DND-41 (cell line): ENCODE measurements around the gene TRA2A.

Source experiments
- ATAC-seq: fragments of 200-7000 bp; cut with Tn5 transposase; 3 replicates; pipeline ENCODE4 v1.9.1; 2021; ENCODE audit warnings: low read depth; ENCODE audit not compliant: insufficient read depth
- DNase-seq: peaks from one replicate; pipeline ENCODE4 v3.0.0-alpha.2; 2020
- H2AFZ ChIP-seq: 2 replicates; pipeline ENCODE4 v1.6.0; 2012; ENCODE audit warnings: low read depth, low read length
- H3K27ac ChIP-seq: 2 replicates; pipeline ENCODE4 v1.5.1; 2012; ENCODE audit warnings: low read length, inconsistent platforms
- H3K27me3 ChIP-seq: fragments of 200-600 bp; sonication (generic); 2 replicates; pipeline ENCODE4 v1.6.0; 2012; ENCODE audit warnings: low read length, mild to moderate bottlenecking, inconsistent platforms; ENCODE audit not compliant: insufficient read depth, poor library complexity
- H3K36me3 ChIP-seq: 2 replicates; pipeline ENCODE4 v1.5.1; 2012; ENCODE audit warnings: low read length, inconsistent platforms; ENCODE audit not compliant: insufficient read depth
- H3K4me1 ChIP-seq: 2 replicates; pipeline ENCODE4 v1.5.1; 2012; ENCODE audit warnings: mild to moderate bottlenecking, low read length; ENCODE audit not compliant: insufficient read depth
- H3K4me2 ChIP-seq: 2 replicates; pipeline ENCODE4 v1.6.0; 2012; ENCODE audit warnings: mild to moderate bottlenecking, moderate library complexity, low read length, inconsistent platforms; ENCODE audit not compliant: insufficient read depth
- H3K4me3 ChIP-seq, 2 experiments: fragments of 200-600 bp in 1 of 2; shearing (Covaris generic) in 1 of 2; 2 replicates each; pipeline ENCODE4 v1.5.1; 2012 to 2016; ENCODE audit warnings: inconsistent platforms in 2 of 2, low read length in 2 of 2, mild to moderate bottlenecking in 2 of 2, low read depth in 1 of 2, moderate library complexity in 1 of 2
- H3K79me2 ChIP-seq: 2 replicates; pipeline ENCODE4 v1.6.0; 2012; ENCODE audit warnings: low read length, inconsistent platforms; ENCODE audit not compliant: insufficient read depth
- H3K9ac ChIP-seq: 2 replicates; pipeline ENCODE4 v1.6.0; 2012; ENCODE audit warnings: low read depth, mild to moderate bottlenecking, inconsistent platforms, low read length, moderate library complexity
- H3K9me3 ChIP-seq: 2 replicates; pipeline ENCODE4 v1.5.1; 2012; ENCODE audit warnings: low read length, moderate library complexity, mild to moderate bottlenecking, inconsistent platforms; ENCODE audit not compliant: insufficient read depth, severe bottlenecking
- H4K20me1 ChIP-seq: 2 replicates; pipeline ENCODE4 v1.6.0; 2012; ENCODE audit warnings: low read length; ENCODE audit not compliant: insufficient read depth
- EZH2 ChIP-seq: IDR thresholded peaks from 3 replicates; pipeline ENCODE4 v1.6.1; 2012; ENCODE audit warnings: borderline replicate concordance, low read depth, mild to moderate bottlenecking, moderate library complexity, low read length, inconsistent platforms; ENCODE audit not compliant: severe bottlenecking
- TF ChIP-seq, protein P1 (sequence below): IDR thresholded peaks from 2 replicates; pipeline ENCODE4 v1.5.1; 2012; ENCODE audit warnings: borderline replicate concordance, low read length, moderate library complexity, mild to moderate bottlenecking; ENCODE audit not compliant: poor library complexity, severe bottlenecking; ENCODE audit errors: extremely low read depth

Gene TRA2A

DNA sequence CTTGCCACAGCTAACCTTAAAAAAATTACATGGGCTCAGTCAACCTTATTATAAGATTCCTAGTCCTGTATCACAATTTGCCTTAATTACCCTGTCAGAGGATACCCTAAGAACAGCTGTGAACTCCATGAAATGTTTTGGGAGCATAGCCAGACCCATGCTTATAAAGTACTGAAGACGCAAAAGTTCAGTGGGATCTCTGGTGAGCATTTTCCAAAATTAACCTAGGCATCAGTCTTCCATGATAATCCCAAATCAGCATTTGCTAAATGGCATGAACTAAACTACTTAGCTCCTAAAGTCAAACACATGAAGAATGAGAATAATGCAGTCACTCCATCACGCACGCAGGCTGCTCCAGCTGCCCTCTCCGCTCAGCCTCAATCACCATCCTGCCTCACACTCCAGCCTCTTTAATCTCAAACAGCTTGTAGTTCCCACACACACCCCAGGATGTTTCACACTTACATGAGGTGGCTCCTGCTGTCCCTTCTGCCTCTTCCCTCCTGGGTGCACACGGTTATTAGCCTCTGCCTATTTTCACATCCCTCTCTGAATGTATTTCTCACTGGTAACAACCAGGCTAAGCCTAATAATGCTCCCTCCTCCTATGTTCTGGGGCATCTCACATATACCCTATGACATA lies 76.8 kb downstream of the TRA2A start:
- no peak overlapping the region for H2AFZ ChIP-seq
- peaks cover 8% of the 10 kb centered on the region for H3K27me3 ChIP-seq
- H3K9ac ChIP-seq, result no peak overlapping the region
- DNase-seq (no peak), ATAC-seq (no peak)
- no peak overlapping the region for H3K4me2 ChIP-seq
- no peaks in the 10 kb centered on the region for H3K36me3 ChIP-seq
- H4K20me1 ChIP-seq, result no peaks in the 10 kb centered on the region
- TF ChIP-seq, protein P1, sequence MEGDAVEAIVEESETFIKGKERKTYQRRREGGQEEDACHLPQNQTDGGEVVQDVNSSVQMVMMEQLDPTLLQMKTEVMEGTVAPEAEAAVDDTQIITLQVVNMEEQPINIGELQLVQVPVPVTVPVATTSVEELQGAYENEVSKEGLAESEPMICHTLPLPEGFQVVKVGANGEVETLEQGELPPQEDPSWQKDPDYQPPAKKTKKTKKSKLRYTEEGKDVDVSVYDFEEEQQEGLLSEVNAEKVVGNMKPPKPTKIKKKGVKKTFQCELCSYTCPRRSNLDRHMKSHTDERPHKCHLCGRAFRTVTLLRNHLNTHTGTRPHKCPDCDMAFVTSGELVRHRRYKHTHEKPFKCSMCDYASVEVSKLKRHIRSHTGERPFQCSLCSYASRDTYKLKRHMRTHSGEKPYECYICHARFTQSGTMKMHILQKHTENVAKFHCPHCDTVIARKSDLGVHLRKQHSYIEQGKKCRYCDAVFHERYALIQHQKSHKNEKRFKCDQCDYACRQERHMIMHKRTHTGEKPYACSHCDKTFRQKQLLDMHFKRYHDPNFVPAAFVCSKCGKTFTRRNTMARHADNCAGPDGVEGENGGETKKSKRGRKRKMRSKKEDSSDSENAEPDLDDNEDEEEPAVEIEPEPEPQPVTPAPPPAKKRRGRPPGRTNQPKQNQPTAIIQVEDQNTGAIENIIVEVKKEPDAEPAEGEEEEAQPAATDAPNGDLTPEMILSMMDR, result no peak
- no peak for TF ChIP-seq EZH2
- no peak overlapping the region for H3K4me3 ChIP-seq
- H3K27ac ChIP-seq, result no peak overlapping the region
- no peaks in the 10 kb centered on the region for H3K4me1 ChIP-seq
- no peaks in the 10 kb centered on the region for H3K9me3 ChIP-seq
- H3K79me2 ChIP-seq, result no peaks in the 10 kb centered on the region
